DOHH2 (cell line): ENCODE measurements around the gene ROBO1.

Source experiments
- EZH2phosphoT487 ChIP-seq: fragments of 200-600 bp; sonication (generic); IDR thresholded peaks from 2 replicates; pipeline ENCODE4 v1.6.1; 2017; ENCODE audit warnings: borderline replicate concordance, mild to moderate bottlenecking, antibody characterized with exemption, low read length, moderate library complexity, mixed read lengths
- TF ChIP-seq, protein P1 (sequence below): fragments of 200-600 bp; sonication (generic); IDR thresholded peaks from one replicate; pipeline ENCODE4 v1.5.1; 2014; ENCODE audit warnings: antibody characterized with exemption, mild to moderate bottlenecking, low read depth, low read length; ENCODE audit not compliant: poor library complexity, severe bottlenecking

DNA sequence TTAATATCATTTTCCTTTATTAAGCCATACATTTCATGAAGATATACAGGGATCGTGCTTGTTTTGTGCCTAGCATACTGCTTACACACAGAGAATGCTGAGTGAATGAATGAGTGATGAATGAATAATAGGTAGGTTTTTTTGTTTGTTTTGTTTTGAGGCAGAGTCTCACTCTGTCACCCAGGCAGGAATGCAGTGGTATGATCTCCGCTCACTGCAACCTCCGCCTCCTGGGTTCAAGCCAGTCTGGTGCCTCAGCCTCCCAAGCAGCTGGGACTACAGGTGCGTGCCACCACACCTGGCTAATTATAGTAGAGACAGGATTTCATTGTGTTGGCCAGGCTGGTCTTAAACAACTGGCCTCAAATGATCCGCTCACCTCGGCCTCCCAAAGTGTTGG is 400.0 kb downstream of the ROBO1 start:
- TF ChIP-seq EZH2phosphoT487: no peak
- TF ChIP-seq, protein P1, sequence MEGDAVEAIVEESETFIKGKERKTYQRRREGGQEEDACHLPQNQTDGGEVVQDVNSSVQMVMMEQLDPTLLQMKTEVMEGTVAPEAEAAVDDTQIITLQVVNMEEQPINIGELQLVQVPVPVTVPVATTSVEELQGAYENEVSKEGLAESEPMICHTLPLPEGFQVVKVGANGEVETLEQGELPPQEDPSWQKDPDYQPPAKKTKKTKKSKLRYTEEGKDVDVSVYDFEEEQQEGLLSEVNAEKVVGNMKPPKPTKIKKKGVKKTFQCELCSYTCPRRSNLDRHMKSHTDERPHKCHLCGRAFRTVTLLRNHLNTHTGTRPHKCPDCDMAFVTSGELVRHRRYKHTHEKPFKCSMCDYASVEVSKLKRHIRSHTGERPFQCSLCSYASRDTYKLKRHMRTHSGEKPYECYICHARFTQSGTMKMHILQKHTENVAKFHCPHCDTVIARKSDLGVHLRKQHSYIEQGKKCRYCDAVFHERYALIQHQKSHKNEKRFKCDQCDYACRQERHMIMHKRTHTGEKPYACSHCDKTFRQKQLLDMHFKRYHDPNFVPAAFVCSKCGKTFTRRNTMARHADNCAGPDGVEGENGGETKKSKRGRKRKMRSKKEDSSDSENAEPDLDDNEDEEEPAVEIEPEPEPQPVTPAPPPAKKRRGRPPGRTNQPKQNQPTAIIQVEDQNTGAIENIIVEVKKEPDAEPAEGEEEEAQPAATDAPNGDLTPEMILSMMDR: no peak
